NCI-H510A treated with DMSO at 0.1 percent for 48 hours (cell line): ENCODE measurements around the gene GRIN2A.

ENCODE experiments used
- DNase-seq: peaks from one replicate; lab custom pipeline; 2025; lab: John Stamatoyannopoulos, UW

GRIN2A gene

GRCh38 chr16:10181196-10182162 lies 749 bp downstream of the GRIN2A start:
- peak; percentile 25 for DNase-seq

GRCh38 chr16:10180771-10181163 lies 1.5 kb downstream of the GRIN2A start:
- DNase-seq, result no peak

GRCh38 chr16:10180042-10180770 lies 2.0 kb downstream of the GRIN2A start:
- DNase-seq, result no peak

- no peak for DNase-seq
These were observed 3.7 kb downstream of the GRIN2A start for GRCh38 chr16:10178526-10178925.

GRCh38 chr16:10178080-10178479 lies 4.1 kb downstream of the GRIN2A start:
- DNase-seq, result no peak

- DNase-seq, result no peak
These were observed 9.2 kb downstream of the GRIN2A start for GRCh38 chr16:10172848-10173655.

GRCh38 chr16:10171221-10171620 lies 11.0 kb downstream of the GRIN2A start:
- DNase-seq, result no peak

GRCh38 chr16:10169904-10170410 lies 12.3 kb downstream of the GRIN2A start:
- DNase-seq, result no peak

GRCh38 chr16:10169031-10169430 lies 13.2 kb downstream of the GRIN2A start:
- no peak for DNase-seq

- no peak for DNase-seq
These were observed 14.0 kb downstream of the GRIN2A start for GRCh38 chr16:10168258-10168657.

GRCh38 chr16:10165643-10166042 lies 16.6 kb downstream of the GRIN2A start:
- DNase-seq, result no peak

- DNase-seq, result no peak
These were observed 19.2 kb downstream of the GRIN2A start for GRCh38 chr16:10162981-10163380.

GRCh38 chr16:10156099-10156498 lies 26.1 kb downstream of the GRIN2A start:
- no peak for DNase-seq

- DNase-seq, result no peak
These were observed 27.8 kb downstream of the GRIN2A start for GRCh38 chr16:10154389-10154788.

- no peak for DNase-seq
These were observed 28.2 kb downstream of the GRIN2A start for GRCh38 chr16:10153985-10154384.

- no peak for DNase-seq
These were observed 30.5 kb downstream of the GRIN2A start for GRCh38 chr16:10151718-10152117.

GRCh38 chr16:10150906-10151305 lies 31.3 kb downstream of the GRIN2A start:
- no peak for DNase-seq

- DNase-seq, result no peak
These were observed 36.6 kb downstream of the GRIN2A start for GRCh38 chr16:10145542-10146035.

- DNase-seq, result no peak
These were observed 40.6 kb downstream of the GRIN2A start for GRCh38 chr16:10141671-10142070.

GRCh38 chr16:10138881-10139280 lies 43.3 kb downstream of the GRIN2A start:
- DNase-seq, result no peak

- no peak for DNase-seq
These were observed 44.9 kb downstream of the GRIN2A start for GRCh38 chr16:10137341-10137740.

- no peak for DNase-seq
These were observed 45.3 kb downstream of the GRIN2A start for GRCh38 chr16:10136916-10137315.
